Measurements from ENCODE around the gene MCIDAS. TPM values are rescaled to one million over a fixed set of nuclear protein-coding genes. Genes with fewer than 3 reads are reported as not detected.

MCIDAS gene
- total RNA-seq, 1 experiment from 2014 or later: 6.4 TPM

DNA sequence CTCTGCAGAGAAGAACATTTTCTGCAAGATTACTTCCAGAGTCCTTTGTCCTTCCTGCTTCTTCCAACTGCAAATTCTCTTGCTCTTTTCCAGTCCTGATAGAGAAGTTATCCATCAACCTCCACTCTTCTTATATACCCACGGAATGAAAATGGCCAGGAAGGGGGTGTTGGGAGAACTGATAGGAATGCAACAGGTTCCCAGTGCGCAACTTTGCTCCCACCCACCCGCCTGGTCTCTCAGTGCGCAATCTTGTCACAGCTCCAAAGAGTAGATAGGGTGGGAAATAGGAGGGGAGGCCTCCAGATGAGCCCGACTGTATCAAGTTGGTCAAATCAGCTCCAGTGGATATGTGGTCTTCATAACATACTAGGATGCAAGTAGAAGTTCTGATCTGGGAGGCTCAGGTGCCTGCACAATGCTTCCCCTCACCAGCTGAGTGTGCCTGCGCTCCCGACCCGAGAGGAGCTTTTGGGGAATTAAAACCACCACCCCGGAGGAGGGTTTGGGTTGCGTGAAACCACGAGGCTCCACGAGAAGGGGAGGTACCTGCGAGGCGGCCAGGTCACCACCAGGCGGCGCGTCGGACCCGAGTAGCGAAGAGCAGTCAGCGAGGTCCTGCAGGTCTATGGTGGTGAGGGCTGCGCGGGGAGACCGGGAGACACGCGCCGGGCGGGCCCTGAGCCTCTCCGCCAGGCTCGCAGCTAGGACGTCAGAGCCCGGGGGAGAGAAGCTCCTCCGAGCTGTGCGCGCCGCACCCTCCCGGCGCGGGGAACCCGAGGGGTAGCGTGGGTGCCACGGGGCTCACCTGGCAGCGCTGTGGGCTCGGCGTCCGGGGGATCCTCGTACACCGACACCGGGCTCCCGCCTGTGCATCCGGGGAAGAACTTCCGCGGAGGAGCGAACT is 835 bp downstream of the MCIDAS start (continued):
- TF ChIP-seq, protein P1, sequence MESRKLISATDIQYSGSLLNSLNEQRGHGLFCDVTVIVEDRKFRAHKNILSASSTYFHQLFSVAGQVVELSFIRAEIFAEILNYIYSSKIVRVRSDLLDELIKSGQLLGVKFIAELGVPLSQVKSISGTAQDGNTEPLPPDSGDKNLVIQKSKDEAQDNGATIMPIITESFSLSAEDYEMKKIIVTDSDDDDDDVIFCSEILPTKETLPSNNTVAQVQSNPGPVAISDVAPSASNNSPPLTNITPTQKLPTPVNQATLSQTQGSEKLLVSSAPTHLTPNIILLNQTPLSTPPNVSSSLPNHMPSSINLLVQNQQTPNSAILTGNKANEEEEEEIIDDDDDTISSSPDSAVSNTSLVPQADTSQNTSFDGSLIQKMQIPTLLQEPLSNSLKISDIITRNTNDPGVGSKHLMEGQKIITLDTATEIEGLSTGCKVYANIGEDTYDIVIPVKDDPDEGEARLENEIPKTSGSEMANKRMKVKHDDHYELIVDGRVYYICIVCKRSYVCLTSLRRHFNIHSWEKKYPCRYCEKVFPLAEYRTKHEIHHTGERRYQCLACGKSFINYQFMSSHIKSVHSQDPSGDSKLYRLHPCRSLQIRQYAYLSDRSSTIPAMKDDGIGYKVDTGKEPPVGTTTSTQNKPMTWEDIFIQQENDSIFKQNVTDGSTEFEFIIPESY (IDR thresholded peaks at IDR 0.05; ENCODE audit: extremely low read depth, insufficient replicate concordance, low read length): no peak
- TF ChIP-seq SIN3A (IDR thresholded peaks at IDR 0.05; ENCODE audit: low read depth) (no peak), FOSL1 (IDR thresholded peaks at IDR 0.05; ENCODE audit: low read depth) (no peak)
- TF ChIP-seq, protein P2, sequence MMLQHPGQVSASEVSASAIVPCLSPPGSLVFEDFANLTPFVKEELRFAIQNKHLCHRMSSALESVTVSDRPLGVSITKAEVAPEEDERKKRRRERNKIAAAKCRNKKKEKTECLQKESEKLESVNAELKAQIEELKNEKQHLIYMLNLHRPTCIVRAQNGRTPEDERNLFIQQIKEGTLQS (IDR thresholded peaks at IDR 0.05): no peak
- TF ChIP-seq, protein P3, sequence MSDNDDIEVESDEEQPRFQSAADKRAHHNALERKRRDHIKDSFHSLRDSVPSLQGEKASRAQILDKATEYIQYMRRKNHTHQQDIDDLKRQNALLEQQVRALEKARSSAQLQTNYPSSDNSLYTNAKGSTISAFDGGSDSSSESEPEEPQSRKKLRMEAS (IDR thresholded peaks at IDR 0.05): no peak
- TF ChIP-seq, protein P4, sequence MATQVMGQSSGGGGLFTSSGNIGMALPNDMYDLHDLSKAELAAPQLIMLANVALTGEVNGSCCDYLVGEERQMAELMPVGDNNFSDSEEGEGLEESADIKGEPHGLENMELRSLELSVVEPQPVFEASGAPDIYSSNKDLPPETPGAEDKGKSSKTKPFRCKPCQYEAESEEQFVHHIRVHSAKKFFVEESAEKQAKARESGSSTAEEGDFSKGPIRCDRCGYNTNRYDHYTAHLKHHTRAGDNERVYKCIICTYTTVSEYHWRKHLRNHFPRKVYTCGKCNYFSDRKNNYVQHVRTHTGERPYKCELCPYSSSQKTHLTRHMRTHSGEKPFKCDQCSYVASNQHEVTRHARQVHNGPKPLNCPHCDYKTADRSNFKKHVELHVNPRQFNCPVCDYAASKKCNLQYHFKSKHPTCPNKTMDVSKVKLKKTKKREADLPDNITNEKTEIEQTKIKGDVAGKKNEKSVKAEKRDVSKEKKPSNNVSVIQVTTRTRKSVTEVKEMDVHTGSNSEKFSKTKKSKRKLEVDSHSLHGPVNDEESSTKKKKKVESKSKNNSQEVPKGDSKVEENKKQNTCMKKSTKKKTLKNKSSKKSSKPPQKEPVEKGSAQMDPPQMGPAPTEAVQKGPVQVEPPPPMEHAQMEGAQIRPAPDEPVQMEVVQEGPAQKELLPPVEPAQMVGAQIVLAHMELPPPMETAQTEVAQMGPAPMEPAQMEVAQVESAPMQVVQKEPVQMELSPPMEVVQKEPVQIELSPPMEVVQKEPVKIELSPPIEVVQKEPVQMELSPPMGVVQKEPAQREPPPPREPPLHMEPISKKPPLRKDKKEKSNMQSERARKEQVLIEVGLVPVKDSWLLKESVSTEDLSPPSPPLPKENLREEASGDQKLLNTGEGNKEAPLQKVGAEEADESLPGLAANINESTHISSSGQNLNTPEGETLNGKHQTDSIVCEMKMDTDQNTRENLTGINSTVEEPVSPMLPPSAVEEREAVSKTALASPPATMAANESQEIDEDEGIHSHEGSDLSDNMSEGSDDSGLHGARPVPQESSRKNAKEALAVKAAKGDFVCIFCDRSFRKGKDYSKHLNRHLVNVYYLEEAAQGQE (IDR thresholded peaks at IDR 0.05; ENCODE audit: low read depth): no peak

Measured in HCT116 (cell line).